MG63 (cell line): Measurements from ENCODE around the gene F11R. TPM values are rescaled to one million over a fixed set of nuclear protein-coding genes. Genes with fewer than 3 reads are reported as not detected.
"Not testable (repeated sequence)": the region's sequence is repeated elsewhere in the genome, so short reads cannot be mapped to it uniquely, and the experiment has no call there.

Experiments
- DNase-seq: peaks from one replicate; pipeline ENCODE4 v3.0.0-alpha.2; 2020
- H3K27me3 ChIP-seq: fragments of 250-450 bp; sonication (Bioruptor Pico); 2 replicates; pipeline ENCODE4 v1.5.1; 2020; ENCODE audit warnings: mild to moderate bottlenecking, moderate library complexity
- H3K36me3 ChIP-seq: fragments of 250-450 bp; sonication (Bioruptor Pico); 2 replicates; pipeline ENCODE4 v1.5.1; 2020; ENCODE audit warnings: mild to moderate bottlenecking, moderate library complexity
- H3K4me3 ChIP-seq: fragments of 250-450 bp; sonication (Bioruptor Pico); 2 replicates; pipeline ENCODE4 v1.5.1; 2020; ENCODE audit warnings: mild to moderate bottlenecking, moderate library complexity
- H3K9me3 ChIP-seq: fragments of 250-450 bp; sonication (Bioruptor Pico); 2 replicates; pipeline ENCODE4 v1.5.1; 2020; ENCODE audit warnings: mild to moderate bottlenecking, moderate library complexity
- total RNA-seq: library from RNA; depleted of rRNA; stranded (reverse); fragments of >200 nt; shearing (Covaris generic); gene quantifications from 2 replicates; pipeline ENCODE4 v1.2.3, GENCODE V29; 2014; ENCODE audit warnings: low replicate concordance

Gene F11R
- total RNA-seq, 1 experiment from 2014 or later, result 1.7 TPM

DNA sequence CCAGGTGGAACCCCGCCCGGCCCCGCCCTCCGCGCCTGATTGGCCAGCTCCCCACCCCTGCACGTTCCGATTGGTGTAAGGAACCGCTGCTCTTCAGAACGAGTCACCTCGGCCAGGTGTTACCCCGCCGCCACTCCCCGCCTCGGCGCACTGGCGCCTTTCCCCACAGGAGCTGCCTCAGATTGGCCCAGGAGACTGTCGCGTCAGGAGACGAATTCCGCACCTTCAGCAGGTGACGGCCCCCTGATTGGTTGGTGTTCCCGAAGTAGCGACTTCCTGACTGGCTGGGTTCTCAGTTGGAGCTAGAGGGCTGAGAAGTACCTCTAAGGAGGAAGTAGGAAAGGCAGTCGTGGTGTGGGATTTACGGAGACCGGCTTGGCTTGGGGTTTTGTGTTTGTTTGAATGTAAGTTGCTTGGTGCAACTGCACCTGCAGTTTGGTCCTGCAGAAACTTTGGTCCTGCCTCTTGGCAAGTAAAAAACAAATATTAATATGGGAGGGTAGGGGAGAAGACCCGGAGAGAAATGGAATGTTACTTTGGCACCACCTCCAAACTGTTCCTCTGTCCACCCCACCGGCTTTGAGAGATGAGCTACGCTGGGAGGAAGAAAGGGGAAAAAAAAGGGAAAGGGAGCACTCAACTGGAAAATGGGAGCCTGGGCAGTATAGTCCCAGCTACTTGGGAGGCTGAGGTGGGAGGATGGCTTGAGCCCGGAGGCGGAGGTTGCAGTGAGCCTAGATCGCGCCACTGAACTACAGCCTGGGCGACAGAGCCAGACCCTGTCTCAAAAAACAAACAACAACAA lies 415 bp upstream of the F11R start:
- Histone ChIP-seq H3K36me3 (no peaks in the 10 kb centered on the region), H3K27me3 (peaks cover 14% of the 10 kb centered on the region), H3K4me3 (peak overlapping the region; percentile 48), H3K9me3 (no peaks in the 10 kb centered on the region)
- peak; percentile 57 for DNase-seq

DNA sequence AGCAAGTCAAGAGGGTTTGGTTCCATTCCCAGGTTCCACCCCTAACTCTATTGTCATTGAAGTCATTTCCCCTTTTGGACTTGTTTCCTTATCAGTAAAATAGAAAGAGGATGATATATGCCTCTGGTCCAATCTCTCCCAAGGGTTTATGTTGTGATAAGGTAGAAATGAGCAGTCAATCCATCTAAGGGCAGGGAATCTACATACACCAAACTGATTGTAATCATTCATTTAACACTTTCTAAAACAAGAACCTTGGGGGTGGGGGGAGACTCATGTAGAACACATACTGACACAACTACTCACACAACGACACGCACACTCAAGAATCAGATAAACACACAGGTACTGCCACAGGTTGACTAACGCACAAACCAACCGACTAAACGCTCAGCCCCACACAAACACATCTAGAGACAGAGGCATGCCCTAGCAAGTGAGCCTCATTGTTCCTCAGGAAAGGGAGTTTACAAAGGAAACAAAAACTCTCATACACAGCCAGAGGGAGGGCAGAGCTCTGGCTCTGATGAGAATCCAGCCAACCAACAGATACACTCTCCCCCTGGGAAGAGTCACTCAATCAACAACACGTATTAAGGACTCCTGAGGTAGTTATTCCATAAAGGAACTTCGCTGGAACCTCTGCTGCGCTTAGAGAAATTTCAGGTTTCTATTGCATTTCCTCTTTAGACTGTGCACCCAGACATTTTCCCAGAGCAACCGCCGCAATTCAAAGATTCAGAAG lies 1.0 kb downstream of the F11R start:
- peaks cover 14% of the 10 kb centered on the region for H3K27me3 ChIP-seq
- H3K36me3 ChIP-seq, result no peaks in the 10 kb centered on the region
- no peaks in the 10 kb centered on the region for H3K9me3 ChIP-seq
- no peak overlapping the region for H3K4me3 ChIP-seq
- DNase-seq, result no peak

DNA sequence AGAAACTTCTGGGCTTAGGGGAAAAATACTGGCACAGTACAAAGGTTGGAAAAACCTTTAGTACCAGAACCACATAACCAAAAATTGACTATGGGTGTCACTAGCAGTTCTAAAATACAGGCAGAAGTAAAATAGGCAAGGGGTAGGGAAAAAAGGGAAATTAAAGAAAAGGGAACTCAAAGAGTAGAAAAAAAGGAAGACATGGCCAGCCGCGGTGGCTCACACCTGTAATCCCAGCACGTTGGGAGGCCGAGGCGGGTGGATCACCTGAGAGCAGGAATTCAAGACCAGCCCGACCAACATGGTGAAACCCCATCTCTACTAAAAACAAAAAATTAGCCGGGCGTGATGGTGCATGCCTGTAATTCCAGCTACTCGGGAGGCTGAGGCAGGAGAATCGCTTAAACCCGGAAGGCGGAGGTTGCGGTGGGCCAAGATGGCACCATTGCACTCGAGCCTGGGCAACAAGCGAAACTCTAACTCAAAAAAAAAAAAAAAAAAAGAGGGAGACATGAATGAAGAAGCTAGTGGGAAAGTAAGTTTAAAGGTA lies 1.8 kb downstream of the F11R start:
- not testable (repeated sequence) for H3K36me3 ChIP-seq, DNase-seq, H3K9me3 ChIP-seq

DNA sequence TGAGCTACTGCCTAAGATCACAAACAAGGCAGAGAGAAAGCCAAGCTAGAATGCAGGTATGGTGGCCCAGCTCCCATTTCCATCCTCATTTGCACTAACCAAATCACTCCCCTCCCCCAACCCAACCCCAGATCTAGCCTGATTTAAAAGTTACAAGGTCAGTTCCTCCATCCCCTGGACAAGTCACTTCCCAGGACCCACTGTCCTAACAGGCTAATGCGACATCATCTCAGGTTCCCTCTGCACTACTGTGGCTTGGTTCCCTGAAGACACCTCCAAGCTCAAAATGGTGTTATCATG lies 2.4 kb downstream of the F11R start:
- H3K4me3 ChIP-seq, result no peak overlapping the region
- no peaks in the 10 kb centered on the region for H3K9me3 ChIP-seq
- H3K27me3 ChIP-seq, result peaks cover 14% of the 10 kb centered on the region
- no peak for DNase-seq
- H3K36me3 ChIP-seq, result no peaks in the 10 kb centered on the region

More for the DNA sequence above, 1.8 kb downstream of the F11R start:
- H3K27me3 ChIP-seq, result peaks cover 14% of the 10 kb centered on the region
- not testable (repeated sequence) for H3K4me3 ChIP-seq

DNA sequence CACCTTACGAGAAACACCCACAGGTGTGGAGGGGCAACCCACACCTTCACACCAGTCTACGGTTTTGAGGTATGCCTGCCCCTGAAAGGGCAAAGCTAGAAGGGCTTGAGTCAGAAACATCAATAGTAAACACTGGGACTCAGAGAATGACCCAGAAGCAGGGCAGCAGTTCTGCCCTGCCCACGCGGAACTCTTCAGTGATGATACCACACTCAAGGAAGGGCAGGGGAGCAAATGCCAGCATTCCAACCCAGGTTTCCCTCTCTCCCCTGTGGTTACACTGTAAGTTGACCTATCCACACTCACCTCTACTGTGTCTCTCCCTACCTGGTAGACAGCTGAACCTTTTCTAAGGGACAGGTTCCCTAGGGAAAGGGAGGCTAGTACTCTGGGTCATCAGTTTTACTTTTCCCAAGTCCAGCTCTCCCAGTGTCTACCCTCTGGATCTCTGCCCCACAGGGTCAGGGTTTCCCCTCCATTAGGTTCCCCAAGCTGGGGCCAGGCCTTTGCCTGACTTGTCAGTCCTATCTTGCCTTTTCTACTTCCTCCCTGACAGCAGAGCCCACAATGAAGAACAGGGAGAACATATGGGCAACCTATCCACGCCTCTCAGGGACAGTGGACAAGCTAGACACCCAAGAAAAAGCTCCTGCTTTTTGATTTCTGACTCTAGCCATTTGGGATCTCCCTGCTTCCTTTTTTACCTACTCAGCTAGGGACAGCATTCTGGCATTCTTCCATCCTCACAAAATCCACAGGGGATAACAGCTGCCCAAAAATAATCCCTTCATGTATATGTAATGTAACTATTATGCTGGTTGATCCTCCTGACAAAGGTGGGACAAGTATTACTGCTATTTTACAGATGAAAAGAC lies 3.0 kb downstream of the F11R start:
- no peak for DNase-seq
- no peaks in the 10 kb centered on the region for H3K36me3 ChIP-seq
- no peak overlapping the region for H3K4me3 ChIP-seq

DNA sequence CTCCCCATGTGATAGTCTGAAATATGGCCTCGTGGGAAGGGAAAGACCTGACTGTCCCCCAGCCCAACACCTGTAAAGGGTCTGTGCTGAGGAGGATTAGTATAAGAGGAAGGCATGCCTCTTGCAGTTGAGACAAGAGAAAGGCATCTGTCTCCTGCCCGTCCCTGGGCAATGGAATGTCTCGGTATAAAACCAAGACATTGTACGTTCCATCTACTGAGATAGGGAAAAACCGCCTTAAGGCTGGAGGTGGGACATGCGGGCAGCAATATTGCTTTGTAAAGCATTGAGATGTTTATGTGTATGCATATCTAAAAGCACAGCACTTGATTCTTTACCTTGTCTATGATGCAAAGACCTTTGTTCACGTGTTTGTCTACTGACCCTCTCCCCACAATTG lies 3.8 kb downstream of the F11R start:
- DNase-seq, H3K9me3 ChIP-seq, H3K36me3 ChIP-seq, H3K4me3 ChIP-seq: not testable (repeated sequence)
- peaks cover 14% of the 10 kb centered on the region for H3K27me3 ChIP-seq

More for the DNA sequence above, 3.0 kb downstream of the F11R start:
- Histone ChIP-seq H3K9me3 (no peaks in the 10 kb centered on the region), H3K27me3 (peaks cover 14% of the 10 kb centered on the region)

DNA sequence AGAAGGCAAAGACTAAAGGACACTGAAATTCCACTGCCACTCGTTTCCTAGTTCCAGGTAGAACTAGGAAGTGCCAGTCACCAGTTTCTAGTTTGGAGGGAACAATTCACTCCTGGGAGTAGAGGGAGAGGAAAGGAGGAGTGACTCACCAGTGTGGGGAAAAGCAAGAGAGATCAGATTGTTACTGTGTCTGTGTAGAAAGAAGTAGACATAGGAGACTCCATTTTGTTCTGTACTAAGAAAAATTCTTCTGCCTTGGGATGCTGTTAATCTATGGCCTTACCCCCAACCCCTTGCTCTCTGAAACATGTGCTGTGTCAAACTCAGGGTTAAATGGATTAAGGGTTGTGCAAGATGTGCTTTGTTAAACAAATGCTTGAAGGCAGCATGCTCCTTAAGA lies 4.3 kb downstream of the F11R start:
- H3K36me3 ChIP-seq, DNase-seq, H3K4me3 ChIP-seq, H3K9me3 ChIP-seq: not testable (repeated sequence)
- peaks cover 14% of the 10 kb centered on the region for H3K27me3 ChIP-seq

DNA sequence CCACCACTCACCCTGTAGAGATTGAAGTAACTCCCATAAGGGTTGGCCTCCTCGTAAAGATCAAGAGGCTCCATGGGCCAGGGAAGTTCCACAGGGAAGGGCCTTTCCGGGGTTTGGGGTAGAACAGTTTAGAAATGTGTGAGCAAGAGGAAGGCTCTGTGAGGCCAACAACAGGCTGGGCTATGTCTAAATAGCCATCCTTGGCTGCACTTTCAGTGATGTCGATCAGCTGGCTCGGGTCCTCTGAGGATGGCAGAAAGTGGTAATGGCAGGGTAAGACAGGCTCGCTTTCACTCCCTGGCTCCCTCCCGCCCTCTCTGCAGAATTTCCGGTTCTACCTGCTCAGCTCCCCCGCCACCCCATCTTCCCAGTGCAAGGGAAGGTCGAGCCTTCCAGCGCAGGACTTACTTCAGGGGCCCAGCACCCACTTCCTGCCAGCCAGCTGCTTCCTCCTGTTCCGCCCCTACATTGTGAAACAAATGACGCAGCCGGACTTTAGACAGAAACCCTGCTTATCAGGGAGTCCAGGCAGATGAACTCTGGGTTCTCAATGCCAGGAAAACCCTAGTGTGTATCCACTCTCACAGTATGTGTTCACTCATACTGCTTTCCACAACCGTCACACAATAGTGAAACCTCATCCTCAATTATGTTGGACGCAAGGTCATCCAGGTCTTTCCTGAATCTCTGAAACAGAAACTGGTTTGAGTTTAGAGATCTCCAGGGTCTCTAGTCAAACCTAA lies 7.3 kb downstream of the F11R start:
- DNase-seq, result peak; percentile 20
- no peaks in the 10 kb centered on the region for H3K36me3 ChIP-seq
- no peaks in the 10 kb centered on the region for H3K9me3 ChIP-seq
- H3K27me3 ChIP-seq, result no peaks in the 10 kb centered on the region
- H3K4me3 ChIP-seq, result no peak overlapping the region

DNA sequence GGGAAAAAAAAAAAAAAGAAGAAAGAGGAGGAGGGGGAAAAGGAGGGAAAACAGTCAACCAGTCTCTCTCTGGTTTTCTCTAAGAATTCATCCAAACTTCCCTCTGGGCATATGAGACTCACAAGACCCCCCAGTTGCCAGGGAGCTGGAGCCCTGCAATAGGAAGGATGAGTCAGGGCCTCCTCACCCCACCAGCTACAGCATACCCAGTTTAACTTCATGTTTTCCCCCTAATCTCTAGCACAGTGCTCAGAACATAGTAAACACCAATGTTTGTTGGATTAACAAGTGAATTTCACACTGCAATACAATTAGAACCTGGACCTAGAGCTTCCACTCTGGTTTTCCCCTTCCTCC lies 7.8 kb downstream of the F11R start:
- Histone ChIP-seq H3K36me3 (no peaks in the 10 kb centered on the region), H3K9me3 (no peaks in the 10 kb centered on the region), H3K27me3 (no peaks in the 10 kb centered on the region), H3K4me3 (no peak overlapping the region)
- no peak for DNase-seq

DNA sequence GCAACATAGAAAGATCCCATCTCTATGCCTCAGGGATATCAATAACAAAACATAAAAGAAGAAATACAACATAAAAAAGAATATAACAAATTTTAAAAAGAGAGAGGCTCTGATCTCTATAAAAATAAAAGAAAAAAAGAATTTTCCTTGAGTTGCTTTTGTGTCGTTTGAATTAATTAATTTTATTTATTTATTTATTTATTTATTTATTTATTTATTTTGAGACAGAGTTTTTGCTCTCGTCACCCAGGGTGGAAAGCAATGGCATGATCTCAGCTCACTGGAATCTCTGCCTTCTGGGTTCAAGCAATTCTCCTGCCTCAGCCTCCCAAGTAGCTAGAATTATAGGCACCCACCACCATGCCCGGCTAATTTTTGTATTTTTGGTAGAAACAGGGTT lies 8.5 kb downstream of the F11R start:
- no peak overlapping the region for H3K4me3 ChIP-seq
- no peaks in the 10 kb centered on the region for H3K27me3 ChIP-seq
- DNase-seq, result no peak
- no peaks in the 10 kb centered on the region for H3K9me3 ChIP-seq
- no peaks in the 10 kb centered on the region for H3K36me3 ChIP-seq

DNA sequence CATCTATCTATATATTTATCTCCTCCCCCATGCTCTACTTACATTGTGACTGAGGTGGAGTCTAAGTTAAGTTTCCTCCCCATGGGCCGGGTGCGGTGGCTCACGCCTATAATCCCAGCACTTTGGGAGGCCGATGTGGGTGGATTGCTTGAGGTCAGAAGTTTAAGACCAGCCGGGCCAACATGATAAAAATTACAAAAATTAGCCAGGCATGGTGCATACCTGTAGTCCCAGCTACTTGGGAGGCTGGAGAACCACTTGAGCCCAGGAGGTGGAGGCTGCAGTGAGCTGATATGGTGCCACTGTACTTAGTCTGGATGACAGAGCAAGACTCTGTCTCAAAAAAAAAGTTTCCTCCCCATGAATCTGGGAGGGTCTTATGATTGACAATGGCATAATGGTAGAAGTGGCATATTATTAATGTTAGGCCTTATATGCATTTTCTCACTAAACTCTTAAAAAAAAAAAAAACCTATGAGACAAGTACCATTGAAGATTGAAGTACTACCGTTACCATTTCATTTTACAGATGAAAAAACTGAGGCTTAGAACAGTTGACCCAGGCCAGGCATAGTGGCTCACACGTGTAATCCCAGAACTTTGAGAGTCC lies 11.2 kb downstream of the F11R start:
- Histone ChIP-seq H3K9me3 (no peaks in the 10 kb centered on the region), H3K36me3 (no peaks in the 10 kb centered on the region), H3K27me3 (no peaks in the 10 kb centered on the region), H3K4me3 (no peak overlapping the region)
- DNase-seq, result no peak

DNA sequence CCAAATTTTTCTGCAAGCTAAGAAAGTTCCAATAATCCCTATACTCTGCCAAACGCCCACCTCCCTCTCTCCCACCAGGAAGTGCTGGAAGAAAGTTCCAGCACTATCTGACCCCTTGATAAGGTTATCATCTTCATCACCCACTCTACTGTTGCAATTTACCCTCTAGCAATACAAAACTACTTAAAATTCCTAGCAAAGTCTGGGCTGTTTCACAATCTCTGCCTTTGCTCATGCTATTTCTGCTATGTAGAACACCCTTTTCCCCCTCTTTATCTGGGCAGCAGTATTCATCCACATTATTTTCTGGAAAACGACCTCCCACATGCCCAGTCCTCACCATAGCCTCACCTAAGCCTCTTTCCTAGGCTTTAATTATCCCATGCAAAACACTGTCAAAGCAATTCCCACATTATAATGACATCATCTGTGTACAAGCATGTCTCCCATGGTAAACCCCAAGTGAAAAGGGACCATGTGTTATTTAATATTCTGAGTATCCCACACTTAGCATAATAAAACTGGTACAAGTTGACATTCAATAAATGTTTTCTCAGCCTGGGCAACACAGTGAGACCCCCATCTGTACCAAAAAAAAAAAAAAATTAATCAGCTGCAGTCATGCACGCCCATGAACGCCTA lies 12.0 kb downstream of the F11R start:
- Histone ChIP-seq H3K9me3 (no peaks in the 10 kb centered on the region), H3K27me3 (no peaks in the 10 kb centered on the region), H3K36me3 (no peaks in the 10 kb centered on the region), H3K4me3 (no peak overlapping the region)
- no peak for DNase-seq

DNA sequence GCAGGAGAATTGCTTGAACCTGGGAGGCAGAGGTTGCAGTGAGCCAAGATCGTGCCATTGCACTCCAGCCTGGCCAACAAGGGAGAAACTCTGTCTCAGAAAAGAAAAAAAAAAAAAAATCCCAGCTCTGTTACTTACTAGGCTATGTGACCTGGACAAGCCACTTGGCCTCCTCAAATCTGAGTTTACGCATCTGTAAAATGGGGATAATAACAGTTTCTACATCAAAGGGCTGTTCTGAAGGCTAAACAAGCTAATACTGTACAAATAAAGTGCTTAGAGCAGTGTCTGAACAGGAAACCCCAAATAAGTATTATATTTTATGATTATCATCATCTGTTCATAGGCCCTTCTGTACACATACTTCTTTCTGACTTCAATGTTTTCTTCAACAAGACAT lies 13.6 kb downstream of the F11R start:
- Histone ChIP-seq H3K36me3 (no peaks in the 10 kb centered on the region), H3K4me3 (no peak overlapping the region), H3K27me3 (no peaks in the 10 kb centered on the region), H3K9me3 (no peaks in the 10 kb centered on the region)
- DNase-seq, result no peak

DNA sequence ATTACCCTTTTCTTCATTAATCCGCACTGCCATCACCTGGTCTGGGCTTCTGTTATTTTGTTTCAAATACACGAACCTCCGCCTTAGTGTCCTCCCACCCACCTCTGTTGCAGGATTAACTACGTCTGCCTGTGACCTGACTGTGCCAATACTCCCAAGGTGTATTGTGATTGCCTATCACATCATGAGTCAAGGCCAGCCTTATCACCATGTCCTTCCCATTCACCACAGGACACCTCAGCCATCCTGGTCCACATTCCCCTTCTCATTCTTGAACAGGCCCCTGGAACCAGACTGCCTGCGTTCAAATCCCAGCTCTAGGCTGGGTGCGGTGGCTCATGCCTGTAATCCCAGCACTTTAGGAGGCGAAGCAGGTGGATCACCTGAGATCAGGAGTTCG lies 14.4 kb downstream of the F11R start:
- DNase-seq, result no peak
- no peaks in the 10 kb centered on the region for H3K36me3 ChIP-seq
- no peaks in the 10 kb centered on the region for H3K9me3 ChIP-seq
- H3K27me3 ChIP-seq, result no peaks in the 10 kb centered on the region
- no peak overlapping the region for H3K4me3 ChIP-seq

DNA sequence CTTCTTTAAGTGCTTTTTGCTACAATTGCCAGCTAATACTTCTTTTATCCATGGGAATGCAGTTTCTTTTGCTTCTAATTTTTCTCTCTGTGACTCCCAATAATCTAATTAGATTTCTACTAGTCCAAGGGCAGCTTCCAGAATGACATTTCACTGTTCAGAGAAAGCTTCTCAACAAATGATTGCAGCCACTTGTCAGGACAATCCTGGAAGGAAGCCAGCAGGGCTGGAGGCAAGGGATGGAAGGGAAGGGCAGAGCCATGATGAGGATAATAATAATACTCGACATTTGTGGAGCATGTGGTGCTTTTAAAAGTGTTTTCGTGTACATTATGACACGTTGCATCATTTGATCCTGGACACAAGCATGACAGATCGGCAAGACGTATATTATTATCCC lies 19.4 kb downstream of the F11R start:
- no peak for DNase-seq
- Histone ChIP-seq H3K36me3 (no peaks in the 10 kb centered on the region), H3K9me3 (no peaks in the 10 kb centered on the region), H3K27me3 (no peaks in the 10 kb centered on the region), H3K4me3 (no peak overlapping the region)
